Eye (tissue), 1 donor: ENCODE data around the gene YRDC.

ENCODE experiments used
- DNase-seq: peaks from one replicate; pipeline ENCODE4 v3.0.0-alpha.2; 2015

Gene YRDC

DNA sequence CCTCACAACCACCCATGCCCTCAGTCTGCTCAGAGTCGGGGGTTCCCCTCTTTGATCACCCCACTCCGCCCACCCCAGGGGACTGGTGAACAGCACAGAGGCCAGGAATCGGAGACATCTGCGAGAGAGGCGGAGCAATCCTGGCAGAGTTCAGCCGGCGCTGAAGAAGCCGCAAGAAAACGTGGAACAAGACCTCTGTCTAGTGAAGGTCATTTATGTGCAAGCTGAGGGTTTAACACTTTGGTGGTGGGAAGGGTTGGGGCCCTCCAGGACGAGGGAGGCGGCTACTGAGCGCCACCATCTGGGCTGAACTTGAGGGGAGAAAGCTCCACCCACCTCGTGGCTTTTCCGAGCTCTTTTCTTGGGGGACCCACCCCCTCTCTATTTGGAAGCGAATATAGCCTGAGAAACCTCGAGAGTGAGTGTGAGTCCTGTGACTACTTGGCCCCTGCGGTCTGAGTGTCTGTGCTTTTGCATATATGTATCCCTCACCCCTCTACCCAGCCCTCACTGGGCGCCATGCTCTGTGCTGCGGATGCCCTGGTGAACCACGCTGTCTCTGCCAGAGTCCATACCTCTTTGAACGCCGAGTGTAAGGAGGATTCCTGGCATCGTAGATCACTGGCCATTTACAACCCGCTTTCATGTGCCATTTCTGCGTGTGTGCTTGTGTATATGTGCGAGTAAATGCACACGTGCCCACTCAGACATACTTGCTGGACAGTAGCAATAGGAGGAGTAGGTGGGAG is 41.9 kb downstream of the YRDC start:
- DNase-seq: peak; percentile 30

DNA sequence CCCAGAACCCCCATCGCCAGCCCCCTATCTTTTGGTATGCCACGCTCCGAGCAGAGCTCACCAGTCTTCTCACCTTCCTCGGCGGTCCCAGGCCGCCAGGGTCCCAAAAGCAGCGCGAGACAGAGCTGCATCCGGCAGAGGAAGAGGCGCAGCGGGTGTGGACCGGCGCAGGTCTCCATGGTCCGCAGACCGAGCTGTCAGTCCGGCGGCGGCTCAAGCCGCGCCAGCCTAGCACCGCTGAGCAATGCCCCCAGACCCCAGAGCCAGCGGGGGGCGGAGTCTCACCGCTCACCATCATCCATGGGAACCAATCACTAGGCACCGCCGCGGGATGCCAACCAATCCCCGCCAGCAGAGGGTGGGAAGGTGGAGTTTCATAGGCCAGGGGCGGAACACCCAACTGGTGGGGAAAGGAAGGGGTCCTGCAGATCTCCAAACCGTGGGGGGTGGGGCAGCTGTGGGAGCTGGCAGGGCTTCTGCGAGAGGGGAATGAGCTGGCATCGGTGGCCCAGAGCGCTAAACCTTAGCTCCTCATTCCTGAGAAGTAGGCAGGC is 43.0 kb downstream of the YRDC start, which contains the start of gene EPHA10:
Gene EPHA10 (minus strand): TSS at position 233 of the 554 bp plus-strand sequence. CDS start 54 bp downstream, at position 179.
- DNase-seq: peak; percentile 87

DNA sequence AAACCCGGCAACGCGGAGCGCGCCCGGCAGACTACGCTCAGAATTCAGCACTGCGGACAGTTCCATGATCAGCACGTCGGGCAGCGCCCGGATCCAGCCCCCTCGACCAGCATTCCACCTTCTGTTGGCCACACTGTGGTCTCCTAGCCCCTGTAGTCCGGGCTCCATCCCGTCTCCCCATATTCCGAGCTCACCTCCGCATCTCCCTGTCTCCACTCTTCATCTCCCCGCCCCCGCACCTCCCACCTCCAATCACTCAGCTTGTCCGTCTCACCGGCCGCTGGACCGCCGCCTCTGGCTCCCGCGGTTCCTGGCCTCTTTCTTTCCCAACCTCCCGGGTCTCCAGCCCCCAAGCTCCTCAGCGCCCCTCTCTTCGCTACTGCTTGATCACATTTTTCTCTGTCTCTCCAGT is 43.6 kb downstream of the YRDC start:
- peak; percentile 89 for DNase-seq

DNA sequence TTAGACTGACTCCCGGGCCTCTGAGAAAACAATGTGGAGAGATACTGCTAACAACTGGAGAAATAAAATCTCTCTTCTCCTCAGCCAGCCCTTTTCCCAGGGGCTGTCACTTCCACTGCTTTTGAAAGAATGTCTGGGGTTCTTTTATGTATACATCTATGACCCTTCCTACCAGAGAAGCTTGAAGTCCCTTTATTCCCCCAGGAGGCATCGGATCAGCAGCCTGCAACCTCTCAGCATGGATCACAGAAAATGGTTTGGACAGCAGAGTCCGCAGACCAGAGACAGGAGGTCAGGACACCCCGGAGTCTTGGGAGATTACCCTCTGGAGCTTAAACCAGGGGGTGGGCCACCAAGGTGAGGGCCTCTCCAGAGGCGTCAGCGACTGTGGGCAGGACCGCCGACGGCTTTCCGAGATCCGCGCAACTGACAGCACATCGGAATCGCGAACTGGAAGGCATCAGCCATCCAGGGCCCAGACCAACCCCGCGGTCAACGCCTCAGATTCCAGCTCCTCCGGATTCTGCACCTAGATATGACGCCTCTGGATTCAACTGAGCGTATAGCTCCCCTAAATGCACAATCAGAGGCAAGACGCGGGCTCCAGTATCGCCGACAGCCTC is 44.1 kb downstream of the YRDC start:
- peak; percentile 6 for DNase-seq

DNA sequence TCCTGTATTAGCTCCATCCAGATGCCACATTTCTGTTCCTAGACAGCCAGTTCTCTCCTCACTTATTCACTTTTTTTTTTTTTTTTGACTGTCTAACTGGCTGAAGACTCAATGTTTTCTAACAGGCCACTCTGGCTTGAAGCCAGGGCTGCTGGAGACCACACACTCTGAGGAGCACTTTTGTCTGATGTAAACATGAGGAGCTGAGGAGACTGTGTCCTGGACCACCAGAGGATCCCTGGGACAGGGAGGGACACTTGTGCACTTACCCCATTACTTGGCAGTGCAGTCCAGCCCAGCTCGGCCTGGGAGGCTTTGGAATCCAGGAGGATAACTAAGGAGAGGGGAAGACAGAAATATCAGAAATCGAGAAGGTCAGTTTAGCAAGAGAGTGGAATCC is 45.5 kb downstream of the YRDC start:
- DNase-seq: no peak

DNA sequence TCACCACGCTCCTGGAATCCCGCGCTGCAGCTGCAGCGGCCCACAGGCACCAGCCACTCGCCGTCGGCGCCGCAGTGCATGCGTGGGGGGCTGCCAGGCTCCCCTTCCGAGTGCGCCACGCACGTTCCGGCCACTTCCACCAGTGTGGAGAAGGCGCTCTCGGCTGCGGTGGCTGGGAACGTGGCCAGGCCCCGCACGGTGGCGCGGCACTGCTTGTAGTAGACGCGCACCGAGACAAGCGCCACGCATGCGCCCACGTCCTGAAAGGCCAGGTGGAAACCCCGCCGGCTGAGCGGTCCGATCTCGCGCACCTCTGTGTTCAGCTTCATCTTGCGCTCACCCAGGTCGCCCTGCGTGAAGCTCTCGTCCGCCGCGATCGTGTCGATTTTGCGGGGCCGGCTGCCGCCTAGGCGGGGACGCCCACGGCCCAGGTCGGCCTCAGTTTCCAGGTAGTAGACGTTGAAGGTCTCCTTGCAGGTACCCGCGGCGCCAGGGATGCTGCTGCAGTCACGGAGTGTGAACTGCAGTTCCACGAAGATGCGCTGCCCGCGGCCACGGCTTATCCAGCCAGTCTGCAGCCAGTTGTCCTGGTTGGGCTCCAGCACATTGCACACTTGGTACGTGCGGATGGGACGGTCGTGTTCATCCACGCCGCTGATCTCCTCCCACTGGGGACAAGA is 46.5 kb downstream of the YRDC start:
- no peak for DNase-seq

DNA sequence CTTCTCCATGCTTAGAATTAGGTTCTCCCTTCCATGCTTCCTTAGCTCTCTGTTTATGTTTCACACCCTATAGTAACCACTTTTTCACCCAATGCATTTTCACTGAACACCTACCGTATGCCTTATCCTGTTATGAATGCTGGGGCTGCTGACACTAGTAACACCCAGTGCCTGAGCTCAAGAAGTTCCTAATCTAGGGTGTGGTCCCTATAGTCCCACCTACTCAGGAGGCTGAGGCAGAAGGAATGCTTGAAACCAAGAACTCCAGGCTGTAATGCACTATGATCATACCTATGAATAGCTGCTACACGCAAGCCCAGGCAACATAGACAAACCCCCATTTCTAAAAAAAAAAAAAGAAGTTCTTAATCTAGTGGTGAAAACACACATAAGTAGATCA is 48.6 kb downstream of the YRDC start:
- no peak for DNase-seq

DNA sequence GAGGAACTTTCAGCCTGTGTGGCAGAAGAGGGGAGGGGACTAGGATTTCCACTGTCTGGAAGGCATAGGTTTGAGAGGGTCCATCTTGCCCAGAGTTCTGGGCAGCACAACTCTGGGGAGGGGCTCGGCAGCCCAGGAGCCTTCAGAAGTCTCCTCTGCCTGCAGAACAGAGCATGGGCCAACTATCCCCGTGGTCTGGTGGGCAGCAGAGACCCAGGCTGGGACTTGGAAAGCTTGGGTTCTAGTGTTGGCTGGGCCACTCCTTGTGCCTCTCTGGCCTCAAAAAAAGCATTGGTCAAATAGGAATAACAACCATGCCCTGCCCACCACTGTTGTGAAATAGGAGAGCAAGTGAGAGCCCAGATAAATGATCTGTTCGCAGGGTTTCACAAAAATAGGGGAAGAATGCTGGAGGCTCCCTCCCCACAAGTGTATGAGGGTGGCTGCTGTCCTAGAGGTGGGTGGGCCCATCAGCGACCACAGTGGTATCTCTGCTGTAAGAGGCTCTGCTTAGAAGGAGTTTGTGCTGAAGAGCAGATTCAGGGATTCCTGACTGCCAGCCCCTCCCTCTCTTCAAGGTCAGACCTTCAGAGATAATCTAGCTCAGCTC is 52.0 kb downstream of the YRDC start:
- no peak for DNase-seq

DNA sequence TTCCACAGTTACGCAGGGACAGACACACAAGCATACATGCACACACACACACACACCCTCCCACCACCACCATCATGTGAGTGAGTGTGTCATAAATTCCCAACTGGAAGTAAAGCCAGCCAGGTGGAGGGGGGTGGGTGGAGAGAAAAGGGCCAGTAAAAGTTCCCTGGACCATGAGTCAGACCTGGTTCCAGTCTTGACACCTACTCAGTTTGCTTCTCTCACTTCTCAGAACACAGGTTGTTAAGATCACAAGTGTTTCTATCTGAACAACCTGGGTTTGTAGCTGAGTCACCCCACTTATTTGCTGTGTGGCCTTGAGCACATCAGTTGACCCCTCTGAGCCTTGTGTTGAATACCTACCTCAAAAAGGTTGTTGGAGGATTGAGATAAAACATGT is 52.7 kb downstream of the YRDC start:
- DNase-seq: no peak

DNA sequence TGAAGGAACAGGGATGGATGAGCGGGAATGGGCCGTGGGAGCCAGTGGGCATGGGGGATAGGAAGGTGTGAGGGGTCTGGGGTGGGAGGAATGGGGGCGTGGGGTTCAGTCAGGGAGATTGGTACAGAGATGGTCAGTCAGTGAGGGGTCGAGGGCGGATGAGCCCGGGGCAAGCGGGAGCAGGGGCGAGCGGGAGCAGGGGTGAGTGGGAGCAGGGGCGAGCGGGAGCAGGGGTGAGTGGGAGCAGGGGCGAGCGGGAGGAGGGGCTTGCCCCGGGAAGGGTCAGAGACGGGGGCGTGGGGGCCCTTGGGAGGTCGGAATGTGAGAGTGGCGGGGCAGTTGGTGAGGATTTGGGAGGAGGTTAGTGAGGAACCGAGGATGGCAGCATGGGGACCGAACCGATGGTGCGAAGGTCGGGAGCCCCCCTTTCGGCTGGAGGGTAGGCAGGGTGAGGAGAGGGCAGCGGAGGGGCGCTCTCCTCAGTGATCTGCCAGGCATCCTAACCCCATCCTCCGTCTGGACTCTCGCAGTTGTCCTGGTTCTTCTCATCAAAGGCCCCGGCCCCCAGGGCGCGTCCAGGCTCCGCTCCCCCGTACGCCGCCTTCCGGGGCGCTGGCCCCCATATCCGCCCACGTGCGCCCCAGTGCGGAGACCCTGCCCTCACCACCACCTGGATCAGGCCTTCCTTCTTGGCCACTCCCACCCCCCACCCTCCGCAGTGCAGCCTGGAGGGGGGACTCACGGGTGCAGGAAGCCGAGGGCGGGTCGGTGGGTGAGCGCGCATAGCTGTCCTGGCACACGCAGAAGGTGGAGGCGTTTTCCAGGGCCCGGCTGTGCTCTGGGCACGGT is 54.3 kb downstream of the YRDC start:
- no peak for DNase-seq
